LNCaP clone FGC (cell line): ENCODE results near the gene C8A.

Source experiments
- DNase-seq: peaks from one replicate; pipeline ENCODE4 v3.0.0-alpha.2; 2011; ENCODE audit warnings: low read depth
- H3K4me3 ChIP-seq: 2 replicates; pipeline ENCODE4 v1.5.1; 2011; ENCODE audit warnings: mild to moderate bottlenecking, low read depth, low read length, control low read depth
- CTCF ChIP-seq: IDR thresholded peaks from 2 replicates; pipeline ENCODE4 v1.5.1; 2012; ENCODE audit warnings: mild to moderate bottlenecking; ENCODE audit not compliant: control insufficient read depth, insufficient read depth; ENCODE audit errors: extremely low read depth

The C8A gene

DNA sequence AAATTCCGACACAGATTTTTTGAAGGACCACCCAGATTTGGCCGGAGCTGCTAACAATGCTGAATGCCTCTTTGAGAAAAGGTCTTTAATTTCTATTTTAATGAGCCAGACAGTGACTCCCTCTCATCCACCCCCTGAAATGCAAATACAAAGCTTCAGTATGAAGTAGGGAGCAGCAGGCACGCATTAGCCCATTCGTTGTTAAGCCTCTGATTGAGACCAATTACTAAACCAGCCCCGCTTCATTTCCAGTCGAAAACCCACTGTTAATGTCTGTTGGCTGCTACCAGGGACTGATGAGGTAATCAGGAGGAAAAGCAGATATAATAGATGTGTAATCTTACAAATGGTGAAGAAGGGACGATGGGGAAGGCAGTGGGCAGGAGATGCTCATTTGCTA is 4.8 kb upstream of the C8A start:
- TF ChIP-seq CTCF: no peak
- no peak overlapping the region for H3K4me3 ChIP-seq
- no peak for DNase-seq

DNA sequence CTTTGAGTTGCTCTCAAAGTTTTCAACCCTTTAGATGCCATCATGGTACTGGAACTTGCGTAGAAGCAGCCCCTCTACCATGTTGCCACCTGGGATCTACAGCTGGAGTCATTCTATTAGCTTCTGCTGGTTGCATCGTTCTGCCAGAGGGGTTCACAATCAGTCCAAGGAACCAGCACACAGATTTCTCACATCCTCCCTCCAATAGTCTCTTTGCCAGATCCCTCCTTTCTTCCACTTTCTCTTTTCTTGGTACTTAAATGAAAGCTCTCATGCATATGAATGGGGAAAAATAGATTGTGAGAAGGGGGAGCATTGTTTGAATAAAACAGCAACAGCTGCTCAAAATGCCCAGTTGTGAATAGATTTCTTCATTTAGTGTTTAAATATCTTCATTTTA is 4.2 kb upstream of the C8A start:
- no peak for DNase-seq
- H3K4me3 ChIP-seq: no peak overlapping the region
- TF ChIP-seq CTCF: no peak

DNA sequence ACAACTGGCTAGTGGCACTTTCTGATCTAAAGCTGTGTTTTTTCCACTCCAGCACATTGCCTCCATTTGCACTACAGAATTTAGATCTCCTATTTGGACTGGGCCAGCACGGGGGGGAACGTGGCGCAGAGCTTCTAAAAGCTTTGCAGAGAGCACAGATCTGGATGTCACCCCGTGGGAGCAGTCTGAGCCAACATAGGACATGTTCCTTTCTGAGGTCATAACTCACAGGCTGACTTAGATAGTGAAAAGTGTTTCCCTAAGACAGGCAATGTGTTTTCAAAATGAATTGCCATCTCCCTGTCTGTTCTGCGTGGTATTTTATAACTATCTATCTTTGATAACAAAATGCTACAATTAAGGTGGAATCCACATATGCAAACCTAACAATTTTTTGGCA is 3.7 kb upstream of the C8A start:
- no peak for DNase-seq
- no peak overlapping the region for H3K4me3 ChIP-seq
- no peak for TF ChIP-seq CTCF

DNA sequence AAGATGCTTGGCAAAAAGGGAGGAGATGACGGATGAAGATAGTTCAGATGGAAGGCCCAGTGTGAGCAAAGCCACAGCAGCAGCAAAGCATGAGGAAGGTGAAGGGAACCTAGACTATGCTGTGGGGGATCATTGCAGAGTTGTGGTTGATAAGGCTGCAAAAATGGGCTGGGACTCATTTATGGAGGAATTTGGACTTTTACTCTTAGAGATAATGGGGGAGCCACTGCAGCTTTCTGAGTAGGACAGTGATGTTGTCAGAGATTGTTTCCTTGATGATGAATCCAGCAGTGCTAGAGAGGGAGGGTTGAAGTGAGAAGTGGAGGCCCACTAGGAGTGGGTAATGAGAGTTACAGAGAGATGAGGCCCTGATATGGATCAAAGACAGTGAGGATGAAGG is 2.1 kb upstream of the C8A start:
- no peak for TF ChIP-seq CTCF
- no peak overlapping the region for H3K4me3 ChIP-seq
- DNase-seq: no peak

DNA sequence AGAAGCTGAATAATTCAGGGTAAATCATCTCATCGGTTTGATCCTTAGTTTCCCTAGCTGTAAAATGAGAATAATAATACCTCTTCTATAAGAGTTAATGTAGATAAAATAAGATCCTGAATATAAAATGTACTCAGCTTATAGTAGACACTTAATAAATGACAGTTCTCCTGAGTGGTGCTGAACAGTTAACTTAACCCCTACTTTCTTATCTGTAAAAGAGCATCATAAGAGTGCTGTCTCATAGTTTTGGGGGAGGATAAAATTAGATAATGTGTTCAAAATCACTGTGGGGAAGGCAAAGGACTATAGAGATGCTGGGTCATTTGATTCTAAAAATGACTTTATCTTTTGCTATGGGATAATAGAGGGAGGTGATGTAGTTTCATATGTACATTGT is 593 bp downstream of the C8A start:
- TF ChIP-seq CTCF: no peak
- H3K4me3 ChIP-seq: no peak overlapping the region
- no peak for DNase-seq

DNA sequence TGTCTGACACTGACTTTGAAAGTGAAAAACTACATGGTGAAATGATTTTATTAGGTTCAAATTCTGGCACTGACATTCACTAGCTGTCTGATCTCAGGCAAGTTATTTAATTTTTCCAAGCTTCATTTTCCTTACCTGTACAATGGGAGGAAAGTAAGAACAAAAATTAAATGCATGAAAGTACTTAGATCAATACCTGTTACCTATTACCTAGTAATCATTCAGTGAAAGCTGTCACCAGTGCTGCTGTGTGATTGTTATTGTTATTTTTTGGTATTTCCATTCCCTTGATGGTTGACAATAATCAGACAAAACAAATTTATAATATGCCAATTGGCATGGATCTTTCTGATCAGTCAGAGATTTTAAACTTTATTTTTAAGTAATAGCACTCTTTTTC is 1.6 kb downstream of the C8A start:
- no peak overlapping the region for H3K4me3 ChIP-seq
- TF ChIP-seq CTCF: no peak

DNA sequence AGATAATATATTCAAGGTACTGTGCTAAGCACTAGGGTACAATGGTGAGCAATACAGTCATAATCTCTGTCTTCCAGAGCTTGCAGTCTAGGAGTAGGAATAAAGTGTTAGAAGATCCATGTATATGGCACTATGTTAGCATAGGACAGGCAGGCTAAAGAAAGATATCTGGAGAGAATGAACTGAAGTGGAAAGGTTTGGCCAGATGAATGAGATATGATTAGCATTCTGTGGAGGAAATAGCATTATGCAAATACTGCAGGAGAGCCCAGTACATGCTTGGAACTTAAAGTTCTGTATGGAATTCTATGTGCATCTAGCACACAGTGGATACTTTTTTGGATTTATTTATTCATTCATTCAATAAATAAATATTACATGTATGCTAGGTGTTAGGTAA is 4.7 kb downstream of the C8A start:
- H3K4me3 ChIP-seq: no peak overlapping the region
- TF ChIP-seq CTCF: no peak
- DNase-seq: no peak

More for the DNA sequence above, 1.6 kb downstream of the C8A start:
- DNase-seq: no peak
